SH-SY5Y (cell line): ENCODE measurements around the gene TCP11L1.

ENCODE experiments used
- GATA2 ChIP-seq: IDR thresholded peaks from 2 replicates; pipeline ENCODE4 v1.6.1; 2011; ENCODE audit warnings: mild to moderate bottlenecking, low read depth, low read length
- GATA3 ChIP-seq: IDR thresholded peaks from 2 replicates; pipeline ENCODE4 v1.6.1; 2011; ENCODE audit warnings: low read depth, mild to moderate bottlenecking, low read length, moderate library complexity

TCP11L1 gene

DNA sequence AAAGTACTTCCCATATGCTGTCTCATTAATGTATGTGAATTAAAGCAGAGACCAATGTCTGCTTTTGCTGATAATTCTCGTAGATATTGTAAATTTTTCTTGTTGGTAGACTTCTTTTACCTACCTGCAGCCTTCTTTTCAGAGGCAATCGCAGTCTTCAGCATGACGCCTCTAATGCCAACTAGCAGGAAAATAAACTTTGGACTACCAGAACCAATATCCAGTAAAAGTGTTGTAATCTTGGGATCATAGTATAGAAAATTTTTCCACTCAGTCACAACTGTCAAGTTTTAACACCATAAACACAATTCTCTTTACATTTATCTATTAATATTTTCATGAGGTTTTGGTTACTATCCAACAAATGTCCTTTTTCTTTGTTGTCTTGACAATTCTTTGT lies 21.4 kb upstream of the TCP11L1 start:
- TF ChIP-seq GATA2, result no peak
- no peak for TF ChIP-seq GATA3

DNA sequence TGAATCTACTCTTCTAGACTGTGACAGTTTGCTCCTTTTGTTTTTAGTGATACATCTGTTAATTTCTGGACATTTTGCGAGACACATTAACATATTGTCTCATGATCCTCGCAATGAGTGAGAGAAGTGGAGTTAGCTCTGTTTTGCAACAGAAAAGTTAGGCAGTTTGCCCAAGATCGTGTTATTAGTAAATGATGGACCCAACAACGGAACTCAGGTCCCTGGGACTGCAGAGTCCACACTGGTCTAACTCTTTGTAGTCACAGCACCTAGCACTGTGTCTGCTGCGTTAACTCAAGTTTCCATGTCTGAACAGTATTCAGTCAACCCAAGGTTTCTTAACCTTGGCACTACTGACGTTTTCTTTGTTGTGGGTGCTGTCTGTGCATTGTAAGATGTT lies 20.5 kb upstream of the TCP11L1 start:
- TF ChIP-seq GATA2 (no peak), GATA3 (no peak)

DNA sequence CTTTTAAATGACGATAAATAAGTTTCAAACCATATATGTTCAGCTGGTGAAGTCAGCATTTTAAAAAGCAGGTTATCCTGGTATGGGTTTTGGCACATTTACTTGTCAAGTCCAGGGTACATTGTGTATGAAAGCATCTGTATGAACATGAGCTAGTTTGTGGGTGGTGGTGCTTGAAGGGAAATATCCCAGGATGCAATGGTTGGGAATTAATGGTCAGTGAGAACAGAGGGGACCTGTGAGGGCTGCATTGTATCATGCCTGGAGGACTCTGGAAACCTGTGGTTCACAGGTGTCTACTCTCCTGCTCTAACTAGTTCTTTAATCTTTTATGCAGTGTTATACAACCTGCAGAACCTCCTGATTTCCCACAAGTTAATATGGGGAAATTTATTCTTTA lies 17.9 kb upstream of the TCP11L1 start:
- TF ChIP-seq GATA2, result no peak
- TF ChIP-seq GATA3, result no peak

DNA sequence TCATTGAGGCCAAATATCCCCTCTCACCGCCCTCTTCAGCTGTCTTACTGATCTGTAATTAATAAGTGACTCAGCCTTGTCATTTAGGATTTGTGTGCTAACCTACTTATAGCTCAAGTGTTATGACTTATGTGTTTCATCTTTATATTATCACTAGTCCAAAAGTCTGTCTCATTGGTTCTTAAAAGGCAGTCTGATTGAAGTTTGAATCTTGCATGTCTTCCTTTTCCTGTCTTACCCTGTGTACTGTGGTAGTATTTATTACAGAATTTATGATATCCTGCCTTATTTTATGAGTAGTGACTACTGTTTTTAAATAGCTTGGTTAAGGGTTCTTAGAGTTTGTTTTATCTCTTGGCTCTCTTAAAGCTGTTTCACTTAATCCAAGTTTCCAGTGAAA lies 17.4 kb upstream of the TCP11L1 start:
- TF ChIP-seq GATA2 (no peak), GATA3 (no peak)

DNA sequence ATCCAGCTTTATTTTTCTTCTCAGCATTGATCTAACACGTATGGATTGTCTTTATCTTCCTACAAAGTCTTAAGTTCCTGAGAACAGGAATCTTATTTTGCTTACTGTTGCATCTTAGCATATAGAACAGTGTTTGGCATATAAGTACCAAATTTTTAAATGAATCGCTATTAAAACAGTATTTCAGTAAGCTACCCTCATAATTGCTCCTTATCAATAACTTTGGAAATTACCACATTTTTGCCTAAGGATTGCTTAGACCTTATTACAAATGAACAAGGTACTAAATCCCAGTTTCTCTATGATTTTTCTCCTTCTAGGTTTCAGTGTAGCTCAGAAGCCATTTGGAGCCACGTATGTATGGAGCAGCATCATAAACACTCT lies 14.0 kb upstream of the TCP11L1 start:
- no peak for TF ChIP-seq GATA3
- no peak for TF ChIP-seq GATA2

DNA sequence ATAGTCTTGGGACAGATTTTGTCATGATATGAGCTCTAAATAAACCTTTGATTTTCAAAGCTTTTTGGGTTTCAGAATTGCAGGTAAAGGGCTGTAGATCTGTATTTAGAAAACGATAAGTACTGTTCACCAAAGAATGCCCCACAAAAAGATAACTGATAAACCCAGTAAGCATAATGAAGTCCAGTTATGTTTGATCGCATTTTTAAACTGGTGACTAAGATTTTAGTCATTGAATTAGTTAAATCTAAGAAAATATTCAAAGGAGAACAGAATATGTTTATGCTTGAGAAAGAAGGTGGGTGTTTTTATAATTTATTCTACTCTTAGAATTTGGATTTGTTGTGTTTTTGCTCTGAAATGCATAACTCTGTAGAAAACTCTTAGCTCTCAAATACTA lies 12.1 kb upstream of the TCP11L1 start:
- TF ChIP-seq GATA3, result no peak
- TF ChIP-seq GATA2, result no peak

DNA sequence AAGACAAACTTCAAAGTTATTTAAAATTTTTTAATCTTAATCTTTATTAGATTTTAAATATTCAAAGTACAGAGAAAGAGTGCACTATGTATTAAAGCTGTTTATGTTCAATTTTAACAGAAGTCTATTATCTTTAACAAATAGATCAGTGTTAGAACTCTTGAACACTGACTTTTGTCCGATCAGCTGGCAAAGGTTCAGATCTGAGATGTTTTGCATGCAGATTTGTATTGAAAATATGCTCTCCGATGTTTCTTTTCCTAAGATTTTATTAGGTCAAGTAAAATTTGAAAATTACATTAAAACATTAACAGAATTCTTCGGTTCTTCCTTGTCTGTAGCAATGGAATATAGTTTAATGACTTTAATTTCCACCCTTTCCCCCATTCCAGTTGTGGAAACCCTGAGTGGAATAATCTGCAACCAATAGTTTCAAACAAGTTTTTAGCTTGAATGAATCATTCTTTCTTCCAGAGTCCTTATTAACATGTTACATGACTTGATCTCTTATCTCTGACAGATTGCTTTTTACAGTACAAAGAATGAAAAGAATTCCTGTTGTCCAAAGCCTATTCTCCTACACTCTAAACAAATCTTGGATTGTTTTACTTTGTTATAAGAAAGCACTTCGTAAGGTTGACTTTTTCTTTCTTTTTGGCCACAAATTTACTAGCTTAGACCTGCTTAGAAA lies 11.4 kb upstream of the TCP11L1 start:
- TF ChIP-seq GATA2, result no peak
- no peak for TF ChIP-seq GATA3

DNA sequence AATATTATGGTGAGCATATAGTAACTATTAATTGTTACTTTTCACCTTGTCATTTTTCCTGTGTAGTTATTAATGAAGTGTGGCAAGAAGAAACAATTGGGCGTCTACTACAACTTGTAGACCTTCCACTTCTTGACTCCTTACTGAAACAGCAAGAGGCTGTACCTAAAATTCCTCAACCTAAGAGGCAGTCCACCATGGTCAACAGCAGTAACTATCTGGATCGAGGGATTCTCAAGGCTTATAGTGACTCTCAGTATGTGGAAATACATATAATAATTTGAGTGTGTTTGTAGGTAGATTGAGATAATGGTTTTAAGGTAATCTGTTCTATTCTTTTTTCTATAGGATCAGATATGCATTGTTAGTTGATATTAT lies 10.8 kb upstream of the TCP11L1 start:
- no peak for TF ChIP-seq GATA2
- no peak for TF ChIP-seq GATA3

DNA sequence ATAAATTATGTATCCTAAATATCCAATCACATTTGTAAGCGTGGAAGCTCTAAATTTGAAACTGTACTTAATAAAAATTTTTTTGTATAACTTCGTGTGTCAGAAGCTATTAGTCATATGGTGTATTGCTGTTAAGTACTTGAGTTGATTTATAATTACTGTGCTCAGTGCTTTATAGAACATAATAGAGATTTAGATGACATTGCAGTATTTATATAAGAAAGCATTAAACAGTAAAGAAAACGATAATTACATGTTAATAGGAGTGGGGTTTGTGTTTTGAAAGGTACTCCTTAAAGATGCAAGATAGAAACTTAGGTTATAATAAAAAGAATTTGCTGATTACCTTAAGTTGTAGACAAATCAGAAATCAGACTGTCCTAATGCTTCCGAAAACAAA lies 5.9 kb upstream of the TCP11L1 start:
- TF ChIP-seq GATA3 (no peak), GATA2 (no peak)

DNA sequence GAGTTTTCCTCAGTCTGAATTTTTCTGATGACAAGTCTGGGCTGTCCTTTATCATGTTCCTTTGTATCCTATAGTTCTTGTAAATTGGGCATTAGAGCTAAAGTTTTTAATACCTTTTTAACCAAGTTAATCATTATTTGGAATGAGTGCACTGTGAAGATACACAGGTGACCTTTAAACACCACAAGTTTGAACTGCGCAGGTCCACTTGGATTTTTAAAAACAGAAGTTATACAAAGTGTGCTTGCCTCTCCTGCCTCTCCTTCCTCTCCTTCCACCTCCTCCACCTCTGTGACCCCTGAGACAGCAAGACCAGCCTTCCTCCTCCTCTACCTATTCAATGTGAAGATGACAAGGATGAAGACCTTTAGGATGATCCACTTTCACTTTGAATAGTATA lies 4.4 kb upstream of the TCP11L1 start:
- TF ChIP-seq GATA3 (no peak), GATA2 (no peak)

DNA sequence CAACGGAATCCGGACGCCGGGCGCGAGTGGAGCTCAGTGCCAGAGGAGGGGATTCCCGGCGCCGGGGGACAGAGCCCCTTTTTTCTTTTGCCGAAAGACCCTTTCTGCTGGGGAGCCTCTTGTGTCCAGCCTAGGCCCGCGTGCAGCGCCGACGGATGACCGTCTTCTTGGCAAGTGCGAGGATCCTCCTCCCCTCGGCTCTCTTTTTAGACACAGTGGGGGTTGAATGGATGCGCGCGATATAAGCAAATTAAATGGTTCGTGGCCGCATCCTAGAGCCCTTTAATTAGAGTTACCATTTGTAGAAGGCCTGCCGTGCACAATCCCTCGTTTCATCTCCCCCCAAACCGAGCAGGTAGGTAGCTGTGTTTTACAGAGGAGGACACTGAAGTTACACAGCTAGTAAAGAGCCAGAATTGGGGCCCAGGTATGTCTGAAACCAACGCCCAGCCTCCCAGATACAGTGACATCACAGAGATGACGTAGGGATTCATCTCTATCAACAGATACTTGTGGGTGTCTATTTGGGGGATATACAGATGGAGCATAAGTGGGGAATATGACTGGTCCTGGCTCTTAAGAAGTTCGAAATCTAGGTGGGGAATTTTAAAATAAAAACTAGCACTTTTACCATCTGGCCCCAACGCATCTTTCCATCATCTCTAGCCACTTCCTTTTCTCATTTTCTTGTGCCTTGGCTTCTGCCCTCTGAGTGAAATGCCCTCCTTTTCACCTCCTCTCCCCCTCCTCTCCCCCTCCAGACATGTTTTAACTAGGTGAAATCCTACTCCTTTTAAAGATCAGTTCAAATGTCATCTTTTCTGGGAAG lies 875 bp downstream of the TCP11L1 start:
- TF ChIP-seq GATA2, result no peak

DNA sequence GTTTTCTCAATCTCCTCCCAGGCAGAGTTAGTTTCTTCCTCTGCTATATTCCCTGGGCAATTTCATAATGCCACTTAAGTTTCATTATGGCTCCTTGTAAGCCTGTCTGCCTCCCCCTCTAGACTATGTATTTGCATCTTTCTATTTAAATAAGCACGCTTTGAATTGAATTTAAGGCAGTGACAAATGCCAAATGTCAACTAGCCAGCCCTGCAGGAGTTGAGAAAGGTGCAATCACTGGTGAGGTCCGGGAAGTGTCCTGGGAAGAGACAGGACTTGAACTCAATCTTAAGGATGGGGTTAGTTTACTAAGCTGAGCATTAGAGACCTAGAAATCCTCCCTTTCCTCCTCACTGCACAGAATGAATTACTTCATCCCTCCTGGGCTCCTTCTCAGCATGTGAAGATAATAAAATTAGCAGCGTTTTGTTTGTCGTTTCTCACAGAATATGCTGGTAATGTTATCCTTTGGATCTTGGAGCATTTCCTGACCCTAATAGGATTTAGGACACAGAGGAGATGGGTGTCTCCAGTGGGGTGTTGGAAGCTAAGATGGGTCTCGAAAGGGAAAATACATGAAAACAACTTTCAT lies 1.6 kb downstream of the TCP11L1 start:
- TF ChIP-seq GATA3 (no peak), GATA2 (no peak)

DNA sequence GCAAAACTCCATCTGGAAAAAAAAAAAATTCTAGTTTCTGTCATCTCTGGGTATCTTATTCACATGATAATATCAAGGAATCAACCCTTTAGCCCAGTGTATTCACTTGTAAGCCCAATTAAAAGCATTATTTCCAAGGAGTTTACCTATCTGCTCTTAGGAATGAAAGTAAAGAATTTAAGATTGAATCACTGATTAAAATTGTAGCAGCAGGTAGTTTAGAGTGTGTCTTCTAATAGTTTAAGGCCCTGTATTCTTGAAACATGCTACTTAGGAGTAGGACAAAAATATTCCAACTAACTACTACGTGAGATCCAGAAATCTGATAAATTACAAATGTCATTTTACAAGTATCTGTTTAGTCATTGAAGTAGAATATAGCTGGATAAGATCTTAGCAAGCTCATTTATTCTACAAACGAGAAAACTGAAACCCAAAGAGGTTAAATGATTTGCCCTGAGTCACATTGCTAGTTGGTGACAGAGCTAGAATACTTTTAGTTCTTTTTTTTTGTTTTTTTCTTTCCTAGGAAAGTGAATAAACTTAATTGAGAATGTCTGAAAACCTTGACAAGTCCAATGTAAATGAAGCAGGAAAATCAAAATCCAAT lies 4.0 kb downstream of the TCP11L1 start:
- no peak for TF ChIP-seq GATA2
- TF ChIP-seq GATA3, result no peak

DNA sequence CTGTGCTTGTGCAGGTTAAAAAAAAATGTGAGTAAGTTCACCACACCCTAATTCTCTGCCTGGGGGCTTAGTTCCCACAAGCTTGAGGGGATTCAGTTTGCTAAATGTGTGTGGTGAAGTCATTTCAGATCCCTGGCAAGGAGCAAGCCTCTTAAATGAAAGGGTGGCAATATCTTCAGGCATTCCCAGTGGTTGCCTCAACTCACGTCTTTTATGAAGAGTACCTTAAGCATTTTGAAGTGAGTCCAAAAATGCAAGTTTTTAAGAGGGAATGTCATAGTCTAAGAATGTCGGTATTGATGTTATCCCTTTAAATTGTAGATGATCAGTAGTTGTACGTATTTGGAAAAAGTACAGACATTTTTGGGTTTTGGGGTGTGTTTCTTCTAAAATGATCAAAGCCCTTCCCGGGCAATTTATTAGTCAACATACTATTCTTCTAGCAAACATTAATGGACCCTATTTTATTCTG lies 4.9 kb downstream of the TCP11L1 start:
- TF ChIP-seq GATA2 (no peak), GATA3 (no peak)
